ENCODE measurements around the gene PKD1L1.

DNA sequence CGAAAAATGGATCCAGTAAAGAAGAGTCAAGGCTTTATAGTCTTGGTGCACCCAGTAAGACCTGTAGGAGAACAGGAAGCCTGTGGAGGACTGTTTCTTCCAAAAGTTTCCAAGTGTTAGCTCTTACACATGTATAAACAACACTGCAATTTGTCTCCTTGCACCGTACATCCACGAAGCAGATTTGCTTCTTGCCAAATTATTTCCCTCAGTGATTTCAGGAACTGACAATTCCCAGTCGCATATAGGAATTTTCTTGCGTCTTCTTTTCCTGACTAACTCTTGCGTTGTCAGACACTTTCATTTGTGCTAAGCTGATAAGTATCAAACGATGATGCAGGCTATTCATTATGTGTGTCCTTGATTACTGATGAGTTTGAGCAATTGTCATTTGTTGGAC is 182.1 kb downstream of the PKD1L1 start:
- TF ChIP-seq POLR2A (IDR thresholded peaks at IDR 0.05; ENCODE audit: low read length) = no peak
- TF ChIP-seq, protein P1, sequence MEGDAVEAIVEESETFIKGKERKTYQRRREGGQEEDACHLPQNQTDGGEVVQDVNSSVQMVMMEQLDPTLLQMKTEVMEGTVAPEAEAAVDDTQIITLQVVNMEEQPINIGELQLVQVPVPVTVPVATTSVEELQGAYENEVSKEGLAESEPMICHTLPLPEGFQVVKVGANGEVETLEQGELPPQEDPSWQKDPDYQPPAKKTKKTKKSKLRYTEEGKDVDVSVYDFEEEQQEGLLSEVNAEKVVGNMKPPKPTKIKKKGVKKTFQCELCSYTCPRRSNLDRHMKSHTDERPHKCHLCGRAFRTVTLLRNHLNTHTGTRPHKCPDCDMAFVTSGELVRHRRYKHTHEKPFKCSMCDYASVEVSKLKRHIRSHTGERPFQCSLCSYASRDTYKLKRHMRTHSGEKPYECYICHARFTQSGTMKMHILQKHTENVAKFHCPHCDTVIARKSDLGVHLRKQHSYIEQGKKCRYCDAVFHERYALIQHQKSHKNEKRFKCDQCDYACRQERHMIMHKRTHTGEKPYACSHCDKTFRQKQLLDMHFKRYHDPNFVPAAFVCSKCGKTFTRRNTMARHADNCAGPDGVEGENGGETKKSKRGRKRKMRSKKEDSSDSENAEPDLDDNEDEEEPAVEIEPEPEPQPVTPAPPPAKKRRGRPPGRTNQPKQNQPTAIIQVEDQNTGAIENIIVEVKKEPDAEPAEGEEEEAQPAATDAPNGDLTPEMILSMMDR (IDR thresholded peaks at IDR 0.05) = no peak
- no peak for TF ChIP-seq SMC3 (IDR thresholded peaks at IDR 0.05)
- no peak for TF ChIP-seq ZFP36 (IDR thresholded peaks at IDR 0.05; ENCODE audit: borderline replicate concordance, partially characterized antibody)
- TF ChIP-seq, protein P2, sequence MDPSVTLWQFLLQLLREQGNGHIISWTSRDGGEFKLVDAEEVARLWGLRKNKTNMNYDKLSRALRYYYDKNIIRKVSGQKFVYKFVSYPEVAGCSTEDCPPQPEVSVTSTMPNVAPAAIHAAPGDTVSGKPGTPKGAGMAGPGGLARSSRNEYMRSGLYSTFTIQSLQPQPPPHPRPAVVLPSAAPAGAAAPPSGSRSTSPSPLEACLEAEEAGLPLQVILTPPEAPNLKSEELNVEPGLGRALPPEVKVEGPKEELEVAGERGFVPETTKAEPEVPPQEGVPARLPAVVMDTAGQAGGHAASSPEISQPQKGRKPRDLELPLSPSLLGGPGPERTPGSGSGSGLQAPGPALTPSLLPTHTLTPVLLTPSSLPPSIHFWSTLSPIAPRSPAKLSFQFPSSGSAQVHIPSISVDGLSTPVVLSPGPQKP (IDR thresholded peaks at IDR 0.05; ENCODE audit: low read depth, low read length) = no peak
- TF ChIP-seq MAFK (IDR thresholded peaks at IDR 0.05; ENCODE audit: partially characterized antibody) = no peak
